Adipocyte (in vitro differentiated cells): ENCODE results near the gene CLEC19A.

ENCODE experiments used
- DNase-seq: peaks from one replicate; pipeline ENCODE4 v3.0.0-alpha.2; 2015; ENCODE audit warnings: low read depth
- H3K27me3 ChIP-seq: replicated peaks from 2 replicates; pipeline ENCODE4 v1.7.0; 2013; ENCODE audit warnings: mild to moderate bottlenecking, low read length, moderate library complexity; ENCODE audit not compliant: control insufficient read depth, insufficient read depth
- H3K36me3 ChIP-seq: 2 replicates; pipeline ENCODE4 v1.7.0; 2013; ENCODE audit warnings: low read length, mild to moderate bottlenecking, moderate library complexity; ENCODE audit not compliant: control insufficient read depth, insufficient read depth, severe bottlenecking
- H3K4me1 ChIP-seq: 2 replicates; pipeline ENCODE4 v1.7.0; 2013; ENCODE audit warnings: mild to moderate bottlenecking, low read length, moderate library complexity; ENCODE audit not compliant: control insufficient read depth, insufficient read depth
- H3K4me3 ChIP-seq: 2 replicates; pipeline ENCODE4 v1.7.0; 2013; ENCODE audit warnings: mild to moderate bottlenecking, low read length, moderate library complexity
- H3K9ac ChIP-seq: 2 replicates; pipeline ENCODE4 v1.7.0; 2013; ENCODE audit warnings: mild to moderate bottlenecking, low read length, moderate library complexity
- H3K9me3 ChIP-seq: 2 replicates; pipeline ENCODE4 v1.7.0; 2013; ENCODE audit warnings: mild to moderate bottlenecking, low read length, moderate library complexity; ENCODE audit not compliant: control insufficient read depth

CLEC19A gene

GRCh38 chr16:19254611-19255010, 30.9 kb upstream of the CLEC19A start:
- H3K4me1 ChIP-seq, result no peaks in the 10 kb centered on the region
- peaks cover 12% of the 10 kb centered on the region for H3K27me3 ChIP-seq
- H3K9me3 ChIP-seq, result no peaks in the 10 kb centered on the region
- H3K36me3 ChIP-seq, result no peaks in the 10 kb centered on the region
- no peak overlapping the region for H3K4me3 ChIP-seq
- H3K9ac ChIP-seq, result no peak overlapping the region
- DNase-seq, result no peak

DNA sequence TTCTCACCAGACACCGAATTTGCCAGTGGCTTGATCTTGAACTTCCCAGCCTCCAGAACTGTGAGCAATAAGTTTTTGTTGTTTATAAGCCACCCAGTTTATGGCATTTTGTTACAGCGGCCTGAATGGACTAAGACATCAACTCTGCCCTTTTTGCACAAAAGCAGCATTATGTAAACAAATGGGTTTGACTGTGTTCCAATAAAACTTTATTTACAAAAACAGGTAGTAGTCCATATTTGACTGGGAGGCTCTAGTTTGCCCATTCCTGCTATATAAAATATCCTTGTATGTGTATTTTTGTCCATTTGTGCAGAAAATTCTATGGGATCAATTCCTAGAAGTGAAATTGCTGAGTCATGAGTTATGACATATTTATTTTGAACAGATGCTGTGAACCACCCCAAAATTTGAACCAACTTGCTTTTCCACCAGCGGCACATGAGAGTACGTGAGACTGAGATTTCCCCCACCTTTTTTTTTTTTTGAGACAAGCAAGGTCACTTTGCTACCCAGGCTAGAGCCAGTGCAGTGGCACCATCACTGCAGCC, 21.3 kb upstream of the CLEC19A start:
- no peak for DNase-seq
- no peak overlapping the region for H3K9ac ChIP-seq

DNA sequence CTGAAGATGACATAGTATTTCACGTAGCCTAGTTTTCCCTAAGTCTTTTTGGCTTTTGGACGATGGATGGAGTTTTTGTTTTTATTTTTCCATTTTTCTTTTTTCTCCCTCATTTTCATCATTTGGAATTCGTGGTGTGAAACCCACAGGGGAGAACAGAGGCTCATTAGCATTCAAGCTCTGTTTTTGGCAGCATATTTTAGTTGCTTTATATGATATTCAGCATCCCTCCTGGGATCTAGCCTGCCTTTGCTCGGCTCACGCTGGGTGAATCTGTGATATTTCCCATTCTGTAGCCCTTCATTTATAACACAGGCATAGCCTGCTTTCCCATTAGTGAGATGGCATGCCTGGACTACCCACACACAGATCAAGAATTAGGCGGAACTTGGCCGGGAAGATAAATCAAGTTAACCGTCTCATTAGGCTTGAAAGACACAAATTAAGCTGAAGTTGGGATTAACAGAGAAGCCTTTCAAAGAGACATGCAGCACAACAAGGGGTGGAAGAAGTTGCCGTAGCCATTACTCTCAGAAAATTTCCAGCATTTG, 20.1 kb upstream of the CLEC19A start:
- Histone ChIP-seq H3K9me3 (peaks cover 18% of the 10 kb centered on the region), H3K27me3 (no peaks in the 10 kb centered on the region), H3K36me3 (no peaks in the 10 kb centered on the region), H3K9ac (no peak overlapping the region), H3K4me3 (no peak overlapping the region), H3K4me1 (no peaks in the 10 kb centered on the region)
- no peak for DNase-seq

More for the DNA sequence above, 21.3 kb upstream of the CLEC19A start:
- Histone ChIP-seq H3K9me3 (peaks cover 15% of the 10 kb centered on the region), H3K27me3 (peaks cover 2% of the 10 kb centered on the region), H3K4me1 (no peaks in the 10 kb centered on the region), H3K36me3 (no peaks in the 10 kb centered on the region), H3K4me3 (no peak overlapping the region)

GRCh38 chr16:19266774-19267173, 18.8 kb upstream of the CLEC19A start:
- Histone ChIP-seq H3K9ac (no peak overlapping the region), H3K9me3 (peaks cover 18% of the 10 kb centered on the region), H3K4me1 (no peaks in the 10 kb centered on the region), H3K36me3 (no peaks in the 10 kb centered on the region), H3K27me3 (no peaks in the 10 kb centered on the region), H3K4me3 (no peak overlapping the region)
- DNase-seq, result no peak

- Histone ChIP-seq H3K27me3 (no peaks in the 10 kb centered on the region), H3K4me3 (no peak overlapping the region), H3K4me1 (no peaks in the 10 kb centered on the region), H3K9ac (no peak overlapping the region), H3K9me3 (peaks cover 18% of the 10 kb centered on the region), H3K36me3 (no peaks in the 10 kb centered on the region)
- DNase-seq, result no peak
Measured at GRCh38 chr16:19269098-19269497, 16.4 kb upstream of the CLEC19A start.

- Histone ChIP-seq H3K4me3 (no peak overlapping the region), H3K9ac (no peak overlapping the region), H3K9me3 (peaks cover 2% of the 10 kb centered on the region), H3K27me3 (no peaks in the 10 kb centered on the region), H3K4me1 (no peaks in the 10 kb centered on the region), H3K36me3 (no peaks in the 10 kb centered on the region)
- no peak for DNase-seq
Measured at GRCh38 chr16:19274165-19274797, 11.2 kb upstream of the CLEC19A start.

DNA sequence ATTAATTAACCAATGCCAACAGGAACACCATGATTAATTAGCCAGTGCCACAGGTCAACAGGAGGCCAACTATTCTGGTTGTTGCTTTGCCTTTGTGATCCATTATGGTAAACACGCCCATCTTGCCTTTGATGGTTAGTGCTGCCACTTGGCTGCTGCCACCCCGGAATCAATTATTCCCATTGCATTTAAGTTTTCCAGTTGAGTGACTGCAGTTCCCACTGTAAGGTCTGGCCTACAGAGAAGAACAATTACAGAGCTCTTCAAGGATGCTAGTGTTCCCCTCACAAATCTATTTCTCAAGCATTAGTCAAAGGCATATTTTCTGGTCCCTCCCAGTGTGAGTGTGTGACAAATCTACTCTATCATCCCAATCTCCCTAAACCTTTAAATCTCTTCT, 7.1 kb upstream of the CLEC19A start:
- Histone ChIP-seq H3K9ac (no peak overlapping the region), H3K4me3 (no peak overlapping the region), H3K27me3 (peaks cover 4% of the 10 kb centered on the region), H3K36me3 (no peaks in the 10 kb centered on the region), H3K4me1 (no peaks in the 10 kb centered on the region), H3K9me3 (no peaks in the 10 kb centered on the region)
- DNase-seq, result no peak

DNA sequence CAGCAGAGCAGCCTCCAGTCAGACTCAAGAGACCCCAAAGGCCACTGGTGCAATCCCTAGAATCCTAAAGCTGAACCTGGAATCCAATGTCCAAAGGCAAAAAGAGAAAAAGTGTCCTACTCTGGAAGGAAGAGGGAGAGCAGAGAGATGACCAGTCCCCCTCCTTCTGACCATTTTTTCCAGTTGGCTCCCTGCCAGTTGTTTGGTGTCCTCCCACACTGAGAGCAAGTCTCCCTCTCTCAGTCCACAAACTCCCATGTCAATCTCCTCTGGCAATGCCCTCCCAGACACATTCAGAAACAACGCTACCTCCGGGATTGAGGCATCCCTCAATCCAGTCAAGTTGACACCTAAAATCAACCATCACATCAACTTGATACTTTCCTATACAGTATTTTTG, 4.3 kb upstream of the CLEC19A start:
- H3K9me3 ChIP-seq, result no peaks in the 10 kb centered on the region
- H3K36me3 ChIP-seq, result no peaks in the 10 kb centered on the region
- H3K4me3 ChIP-seq, result no peak overlapping the region
- no peaks in the 10 kb centered on the region for H3K4me1 ChIP-seq
- no peak for DNase-seq
- H3K27me3 ChIP-seq, result peaks cover 4% of the 10 kb centered on the region
- H3K9ac ChIP-seq, result no peak overlapping the region

DNA sequence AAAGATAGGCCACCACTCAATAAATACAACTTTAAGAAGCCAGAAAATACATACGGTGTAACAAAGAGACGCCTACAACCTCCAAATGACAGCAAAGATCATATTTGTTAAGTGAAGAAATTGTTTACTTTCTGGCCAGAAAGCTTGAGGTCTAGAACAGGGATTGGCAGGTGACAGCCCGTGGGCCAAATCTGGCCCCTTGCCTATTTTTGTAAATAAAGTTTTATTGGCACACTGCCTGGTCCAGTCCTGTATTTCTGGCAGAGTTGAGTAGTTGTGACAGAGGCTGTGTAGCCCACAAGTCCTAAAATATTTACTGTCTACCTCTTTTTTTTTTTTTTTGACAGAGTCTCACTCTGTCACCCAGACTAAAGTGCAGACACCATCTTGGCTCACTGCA, 3.4 kb upstream of the CLEC19A start:
- Histone ChIP-seq H3K27me3 (peaks cover 4% of the 10 kb centered on the region), H3K4me1 (no peaks in the 10 kb centered on the region), H3K9me3 (no peaks in the 10 kb centered on the region), H3K36me3 (no peaks in the 10 kb centered on the region), H3K4me3 (no peak overlapping the region), H3K9ac (no peak overlapping the region)
- DNase-seq, result no peak

- Histone ChIP-seq H3K4me3 (no peak overlapping the region), H3K36me3 (no peaks in the 10 kb centered on the region), H3K9ac (no peak overlapping the region), H3K9me3 (peaks cover 2% of the 10 kb centered on the region), H3K27me3 (peaks cover 10% of the 10 kb centered on the region), H3K4me1 (no peaks in the 10 kb centered on the region)
- DNase-seq, result no peak
Measured at GRCh38 chr16:19283637-19284036, 1.9 kb upstream of the CLEC19A start.

DNA sequence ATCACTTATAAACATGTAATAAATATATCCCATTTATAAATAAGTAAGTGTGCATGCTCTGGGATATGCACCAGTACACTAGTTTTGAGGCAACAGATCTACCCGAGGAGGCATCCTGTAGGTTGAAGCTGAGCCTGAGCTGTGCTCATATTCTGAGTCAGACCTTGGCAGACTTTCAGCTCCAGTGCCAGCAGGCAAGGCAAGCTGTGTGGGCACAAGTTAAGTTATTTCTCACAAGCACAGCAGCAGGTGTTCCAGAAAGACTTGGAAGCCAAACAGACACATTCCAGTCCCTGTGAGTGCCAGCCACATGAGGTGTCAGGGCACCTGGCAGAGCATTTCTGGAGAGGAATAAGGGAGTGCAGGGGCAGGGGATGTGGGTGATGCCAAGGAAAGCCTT, 1.3 kb upstream of the CLEC19A start:
- no peaks in the 10 kb centered on the region for H3K4me1 ChIP-seq
- DNase-seq, result peak; percentile 4
- peaks cover 16% of the 10 kb centered on the region for H3K27me3 ChIP-seq
- H3K9me3 ChIP-seq, result peaks cover 4% of the 10 kb centered on the region
- no peak overlapping the region for H3K4me3 ChIP-seq
- no peak overlapping the region for H3K9ac ChIP-seq
- H3K36me3 ChIP-seq, result no peaks in the 10 kb centered on the region

DNA sequence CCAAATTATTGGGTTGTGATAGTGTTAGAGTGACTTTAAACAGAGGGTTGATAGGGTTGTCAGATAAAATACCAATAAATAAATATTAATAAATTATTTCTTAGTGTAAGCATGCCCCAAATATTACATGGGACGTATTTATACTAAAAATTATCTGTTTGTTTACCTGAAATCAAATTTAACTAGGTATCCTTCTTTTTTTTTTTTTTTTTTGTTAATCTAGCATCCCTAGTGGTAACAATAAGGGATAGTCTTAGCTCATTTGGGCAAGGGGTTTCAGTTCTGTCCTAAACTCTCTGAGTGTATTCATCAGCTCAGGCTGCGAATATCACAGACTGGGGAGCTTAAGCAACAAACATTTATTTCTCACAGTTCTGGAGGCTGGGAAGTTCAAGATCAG, 1.3 kb downstream of the CLEC19A start:
- no peak overlapping the region for H3K9ac ChIP-seq
- H3K4me3 ChIP-seq, result no peak overlapping the region
- no peaks in the 10 kb centered on the region for H3K36me3 ChIP-seq
- no peak for DNase-seq
- H3K9me3 ChIP-seq, result peaks cover 4% of the 10 kb centered on the region
- peaks cover 21% of the 10 kb centered on the region for H3K27me3 ChIP-seq
- H3K4me1 ChIP-seq, result no peaks in the 10 kb centered on the region
